Esophagus (tissue), 2 donors: ENCODE results near the gene NXPE1. TPM values are rescaled to one million over a fixed set of nuclear protein-coding genes. Genes with fewer than 3 reads are reported as not detected.

Source experiments
- H3K27ac ChIP-seq, 2 donors: one replicate each; pipeline ENCODE4 v1.5.1; 2013; ENCODE audit warnings: low read depth in 2 of 2, mild to moderate bottlenecking in 2 of 2, inconsistent platforms in 1 of 2, low read length in 1 of 2, moderate library complexity in 1 of 2
- H3K27me3 ChIP-seq, 2 donors: one replicate each; pipeline ENCODE4 v1.6.1; 2013; ENCODE audit warnings: low read length in 2 of 2, control low read depth in 1 of 2, mild to moderate bottlenecking in 1 of 2; ENCODE audit not compliant: insufficient read depth in 2 of 2, control insufficient read depth in 1 of 2
- H3K36me3 ChIP-seq, 2 donors: one replicate each; pipeline ENCODE4 v1.6.1; 2013; ENCODE audit warnings: low read length in 1 of 2; ENCODE audit not compliant: control insufficient read depth in 2 of 2, insufficient read depth in 2 of 2
- H3K4me1 ChIP-seq, 2 donors: one replicate each; pipeline ENCODE4 v1.6.1; 2013; ENCODE audit warnings: low read length in 1 of 2; ENCODE audit not compliant: control insufficient read depth in 2 of 2, insufficient read depth in 2 of 2
- H3K4me3 ChIP-seq, 2 donors: one replicate each; pipeline ENCODE4 v1.5.1; 2013; ENCODE audit warnings: low read length in 2 of 2, mild to moderate bottlenecking in 2 of 2, low read depth in 1 of 2, moderate library complexity in 1 of 2
- H3K9me3 ChIP-seq, 2 donors: one replicate each; pipeline ENCODE4 v1.6.1; 2013; ENCODE audit warnings: mild to moderate bottlenecking in 2 of 2, low read depth in 1 of 2, low read length in 1 of 2, moderate library complexity in 1 of 2; ENCODE audit not compliant: control insufficient read depth in 2 of 2, insufficient read depth in 1 of 2
- WGBS, 2 donors: extraction: QIAGEN DNeasy Blood & Tissue Kit; methylation state at CpG; one replicate each; pipeline ENCODE4 v1.1.7; 2013; 5-methylcytosine and 5-hydroxymethylcytosine counted together
- polyA plus RNA-seq, 2 donors: library from polyadenylated mRNA; stranded (reverse); fragments of 200-250 nt; gene quantifications; one replicate each; pipeline ENCODE4 v1.2.3, GENCODE V29; 2013
- donor health status: healthy with polysubstance abuse.
- donor health status: Bipolar disorder and iron deficiency.

The NXPE1 gene
- polyA plus RNA-seq, 2 donors, result not detected

DNA sequence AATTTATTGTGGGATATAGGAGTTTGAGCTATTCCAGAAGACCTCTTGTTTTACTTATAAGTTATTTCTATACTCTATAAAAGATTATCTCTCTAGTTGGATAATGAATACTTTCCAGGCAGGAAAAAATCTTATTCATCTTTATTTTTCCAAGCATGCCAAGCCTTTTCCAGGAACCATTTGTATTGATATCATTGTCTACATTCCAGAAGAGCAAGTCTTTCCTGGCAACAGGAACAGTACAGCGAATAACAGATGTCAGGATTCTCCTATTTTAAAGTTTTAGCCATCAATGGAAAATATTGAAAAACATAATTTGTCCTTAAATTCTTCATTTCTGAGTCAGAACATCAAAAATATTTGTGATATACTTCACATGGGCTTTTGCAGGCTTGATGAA, 5.2 kb upstream of the NXPE1 start:
- H3K27ac ChIP-seq, result no peak overlapping the region
- WGBS, 2 donors, result 54 to 74% methylated on average over 1 of the region's 1 CpG
- no peaks in the 10 kb centered on the region for H3K9me3 ChIP-seq
- no peaks in the 10 kb centered on the region for H3K27me3 ChIP-seq
- no peaks in the 10 kb centered on the region for H3K4me1 ChIP-seq
- no peaks in the 10 kb centered on the region for H3K36me3 ChIP-seq
- H3K4me3 ChIP-seq, result no peak overlapping the region

DNA sequence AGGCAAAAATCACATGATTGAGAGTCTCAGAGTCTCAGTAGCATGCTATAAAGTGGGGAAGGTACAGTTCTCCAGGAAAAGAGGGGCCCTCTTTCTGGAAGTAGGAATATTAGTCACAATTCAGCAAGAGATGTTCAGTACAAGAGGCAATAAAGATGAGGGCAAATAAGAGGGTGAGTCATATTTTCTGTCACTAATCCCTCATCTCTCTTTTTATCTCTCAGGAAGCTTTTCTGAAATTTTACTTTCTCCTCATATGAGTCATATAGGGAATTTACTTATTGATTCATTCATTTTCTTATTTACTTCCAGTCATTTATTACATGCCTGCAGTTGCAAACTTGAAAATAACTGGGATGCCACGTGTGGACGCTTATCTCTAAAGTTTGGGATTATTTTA, 3.4 kb upstream of the NXPE1 start:
- WGBS, 2 donors, result 44 to 48% methylated on average over 2 of the region's 2 CpGs
- Histone ChIP-seq H3K9me3 (no peaks in the 10 kb centered on the region), H3K27me3 (no peaks in the 10 kb centered on the region), H3K27ac (no peak overlapping the region), H3K36me3 (no peaks in the 10 kb centered on the region), H3K4me1 (no peaks in the 10 kb centered on the region), H3K4me3 (no peak overlapping the region)

DNA sequence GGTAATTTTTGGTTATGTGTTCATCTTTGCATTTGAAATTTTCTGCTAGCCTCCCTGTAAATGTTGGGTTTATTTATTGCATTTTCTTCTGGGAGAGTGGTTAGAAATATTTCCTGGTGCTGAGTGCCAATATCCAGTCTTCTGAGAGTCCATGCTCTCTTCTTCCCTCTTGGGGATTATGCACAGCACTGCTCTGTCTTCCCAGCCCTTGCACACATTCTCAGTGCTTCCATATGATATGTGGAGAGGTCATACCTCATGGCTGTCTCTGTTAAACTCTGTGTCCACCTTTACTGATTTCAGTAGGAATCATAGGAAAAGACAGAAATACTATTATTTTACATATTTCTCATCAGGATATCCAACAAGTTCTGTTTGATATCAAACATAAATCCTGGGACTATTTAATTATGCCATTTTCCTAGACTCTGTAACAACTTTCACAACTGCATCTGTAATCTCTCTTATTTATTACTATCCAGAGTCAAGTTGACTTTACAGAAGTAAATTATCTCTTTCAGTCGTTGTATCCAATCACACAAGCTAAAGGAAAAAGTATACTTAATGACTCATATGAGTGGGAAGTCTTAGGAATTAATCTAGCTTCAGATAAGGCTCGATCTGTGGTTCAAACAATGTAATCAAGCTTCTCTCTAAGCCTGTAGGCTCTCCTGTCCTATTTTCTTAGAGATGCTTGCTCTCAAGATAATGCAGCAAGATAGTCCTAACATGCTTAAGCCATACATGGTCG, 2.7 kb upstream of the NXPE1 start:
- H3K4me1 ChIP-seq, result no peaks in the 10 kb centered on the region
- no peaks in the 10 kb centered on the region for H3K36me3 ChIP-seq
- H3K4me3 ChIP-seq, result no peak overlapping the region
- H3K9me3 ChIP-seq, result no peaks in the 10 kb centered on the region
- no peaks in the 10 kb centered on the region for H3K27me3 ChIP-seq
- WGBS, 2 donors, result 29 to 33% methylated on average over 3 of the region's 3 CpGs
- H3K27ac ChIP-seq, result no peak overlapping the region

DNA sequence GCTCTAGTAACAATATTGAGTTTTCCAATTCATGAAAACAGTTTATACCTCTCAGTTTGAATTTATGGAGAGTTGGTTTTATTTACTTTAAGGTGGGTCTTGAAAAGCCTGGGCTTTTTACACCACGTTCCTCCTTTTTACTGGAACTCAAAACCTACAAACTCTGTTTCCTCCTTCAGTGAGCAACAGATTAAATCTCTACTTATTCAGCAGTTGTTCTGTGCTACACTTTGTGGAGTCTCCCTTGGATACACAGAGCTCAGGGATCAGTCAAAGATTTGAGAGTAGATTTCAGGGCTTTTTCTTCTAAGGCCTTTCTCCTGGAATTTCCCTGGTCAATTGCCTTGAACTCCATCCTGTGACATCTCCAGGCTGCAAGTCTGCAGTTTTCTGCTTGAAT, 3.5 kb downstream of the NXPE1 start:
- WGBS, 2 donors, result 33 to 75% methylated on average over 1 of the region's 1 CpG
- Histone ChIP-seq H3K36me3 (no peaks in the 10 kb centered on the region), H3K27me3 (no peaks in the 10 kb centered on the region), H3K9me3 (no peaks in the 10 kb centered on the region), H3K4me3 (no peak overlapping the region), H3K27ac (no peak overlapping the region), H3K4me1 (no peaks in the 10 kb centered on the region)

DNA sequence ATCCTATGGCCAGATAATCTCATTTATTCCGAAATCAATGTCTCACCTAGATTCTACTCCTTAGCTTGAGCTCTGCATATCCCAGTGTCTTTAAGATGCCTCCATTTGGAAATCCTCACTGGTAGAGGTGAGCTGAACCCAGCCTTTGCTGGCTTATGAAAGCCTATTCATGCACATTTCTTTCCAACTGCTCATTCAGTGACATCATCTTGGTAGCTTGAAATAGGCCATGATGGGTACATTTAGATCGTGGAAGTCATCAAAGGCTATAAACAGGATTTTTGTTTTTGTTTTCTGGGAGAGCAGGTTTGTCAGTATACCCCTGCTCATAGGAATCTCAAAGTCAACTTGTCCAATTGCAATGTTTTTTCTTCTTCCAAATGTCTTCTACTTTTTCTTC, 6.0 kb downstream of the NXPE1 start:
- H3K27ac ChIP-seq, result no peak overlapping the region
- no peaks in the 10 kb centered on the region for H3K27me3 ChIP-seq
- H3K36me3 ChIP-seq, result no peaks in the 10 kb centered on the region
- no peaks in the 10 kb centered on the region for H3K9me3 ChIP-seq
- no peaks in the 10 kb centered on the region for H3K4me1 ChIP-seq
- 83 to 87% methylated on average over 2 of the region's 2 CpGs for WGBS, 2 donors
- H3K4me3 ChIP-seq, result no peak overlapping the region

DNA sequence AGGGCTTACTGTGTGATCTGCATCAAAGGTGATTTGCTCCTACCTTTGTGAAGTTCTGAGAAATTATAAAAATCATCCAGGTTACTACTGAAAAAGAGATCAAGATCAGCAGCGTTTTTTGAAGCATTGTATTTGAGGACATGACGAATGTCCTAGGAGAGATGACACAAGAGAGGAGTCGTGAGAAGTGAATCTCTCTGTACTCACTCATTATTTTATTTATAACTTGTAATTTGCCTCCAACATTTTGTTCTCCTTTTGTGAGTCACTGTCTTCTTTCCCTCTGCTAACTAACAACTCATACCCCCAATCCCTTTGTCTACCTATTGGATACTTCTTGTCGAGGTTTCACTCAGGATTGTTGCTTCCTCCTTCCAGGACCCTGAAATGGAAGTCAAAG, 8.6 kb downstream of the NXPE1 start:
- Histone ChIP-seq H3K4me1 (no peaks in the 10 kb centered on the region), H3K36me3 (no peaks in the 10 kb centered on the region), H3K27me3 (no peaks in the 10 kb centered on the region), H3K9me3 (no peaks in the 10 kb centered on the region), H3K4me3 (no peak overlapping the region), H3K27ac (no peak overlapping the region)
- WGBS, 2 donors, result 77 to 80% methylated on average over 4 of the region's 4 CpGs

DNA sequence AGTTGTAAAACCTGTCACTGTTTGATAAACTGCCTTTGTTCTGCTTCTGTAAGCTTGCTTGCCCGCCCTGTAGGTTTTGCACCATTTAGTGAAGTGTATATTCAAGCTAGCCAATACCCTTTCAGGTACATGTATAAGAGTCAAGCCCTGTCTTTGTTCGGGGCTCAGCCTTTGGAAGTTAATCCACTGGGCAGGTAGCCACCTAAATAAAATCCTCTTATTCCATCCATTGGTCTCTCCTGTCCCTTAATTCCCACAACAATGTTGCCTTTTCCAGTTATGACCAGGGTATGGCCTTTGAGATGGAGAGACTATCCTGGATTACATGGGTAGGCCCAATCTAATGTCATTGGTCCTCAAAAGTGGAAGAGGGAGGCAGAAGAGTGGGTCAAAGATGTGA, 34.0 kb downstream of the NXPE1 start:
- no peak overlapping the region for H3K4me3 ChIP-seq
- no peaks in the 10 kb centered on the region for H3K27me3 ChIP-seq
- H3K27ac ChIP-seq, result no peak overlapping the region
- no peaks in the 10 kb centered on the region for H3K36me3 ChIP-seq
- no peaks in the 10 kb centered on the region for H3K4me1 ChIP-seq
- H3K9me3 ChIP-seq, result peaks cover 3 to 4% of the 10 kb centered on the region in 2 donors
- WGBS, 2 donors, result 64 to 65% methylated on average over 2 of the region's 2 CpGs

DNA sequence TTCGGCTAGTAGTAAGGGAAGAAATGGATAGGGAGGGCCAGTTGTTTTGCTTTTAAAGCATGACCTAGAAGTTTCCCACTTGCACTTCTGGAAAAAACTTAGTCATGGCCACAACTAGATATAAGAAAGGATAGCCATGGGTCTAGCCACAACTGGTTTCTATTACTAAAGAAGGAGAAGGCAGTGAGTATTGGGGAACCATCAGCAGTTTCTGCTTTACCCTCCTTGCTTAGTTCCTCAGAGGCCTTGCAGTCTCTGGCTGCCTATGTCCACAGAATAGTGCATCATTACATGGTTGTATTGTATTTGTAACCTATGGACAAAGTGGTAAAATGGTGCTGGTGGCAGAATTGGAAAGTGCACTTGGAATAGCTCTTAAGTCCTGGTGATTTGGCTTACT, 35.6 kb downstream of the NXPE1 start:
- H3K36me3 ChIP-seq, result no peaks in the 10 kb centered on the region

DNA sequence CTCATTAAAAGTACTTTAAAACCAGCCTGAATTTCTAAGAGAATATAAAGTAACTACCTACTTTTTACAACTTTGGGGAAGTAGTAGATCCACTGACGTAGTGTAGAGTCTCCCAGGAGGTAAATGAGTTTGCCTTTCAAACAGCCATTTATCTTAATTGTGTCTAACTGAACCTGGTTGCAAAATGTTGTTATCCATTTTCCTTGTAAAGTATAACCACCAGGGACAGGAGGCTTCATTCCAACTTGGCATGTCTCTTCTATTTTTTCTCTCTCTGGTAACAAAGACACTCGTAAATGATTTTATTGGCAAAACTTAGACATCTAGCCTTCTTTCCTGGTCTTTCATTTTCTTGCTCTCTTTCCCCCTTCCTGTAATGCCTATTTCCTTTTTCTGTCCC, 36.9 kb downstream of the NXPE1 start:
- Histone ChIP-seq H3K36me3 (no peaks in the 10 kb centered on the region), H3K27ac (no peak overlapping the region), H3K27me3 (no peaks in the 10 kb centered on the region), H3K4me1 (no peaks in the 10 kb centered on the region), H3K4me3 (no peak overlapping the region), H3K9me3 (peaks cover 3 to 4% of the 10 kb centered on the region in 2 donors)
- 38 to 39% methylated on average over 2 of the region's 2 CpGs for WGBS, 2 donors

More for the DNA sequence above, 35.6 kb downstream of the NXPE1 start:
- Histone ChIP-seq H3K27ac (no peak overlapping the region), H3K9me3 (peaks cover 3 to 4% of the 10 kb centered on the region in 2 donors), H3K27me3 (no peaks in the 10 kb centered on the region), H3K4me3 (no peak overlapping the region), H3K4me1 (no peaks in the 10 kb centered on the region)
- 73 to 88% methylated on average over 1 of the region's 1 CpG for WGBS, 2 donors

DNA sequence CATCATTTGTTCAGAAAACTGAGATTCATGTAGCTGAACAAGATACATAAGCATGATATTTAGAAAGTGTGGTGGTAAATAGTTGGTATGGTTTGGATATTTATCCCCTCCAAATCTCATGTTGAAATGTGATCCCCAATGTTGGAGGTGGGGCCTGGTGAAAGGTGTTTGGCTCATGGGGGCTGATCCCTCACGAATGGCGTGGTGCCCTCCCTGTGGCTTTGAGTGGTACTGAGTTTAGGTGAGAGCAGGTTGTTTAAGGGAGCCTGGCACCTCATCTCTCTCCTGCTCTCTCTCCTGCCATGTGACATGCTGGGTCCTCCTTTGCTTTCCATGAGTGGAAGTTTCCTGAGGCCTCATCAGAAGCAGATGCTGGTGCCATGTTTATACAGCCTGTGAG, 48.1 kb downstream of the NXPE1 start:
- Histone ChIP-seq H3K36me3 (no peaks in the 10 kb centered on the region), H3K4me1 (no peaks in the 10 kb centered on the region), H3K9me3 (no peaks in the 10 kb centered on the region), H3K27me3 (no peaks in the 10 kb centered on the region), H3K27ac (no peak overlapping the region), H3K4me3 (no peak overlapping the region)
- WGBS, 2 donors, result 83 to 84% methylated on average over 2 of the region's 2 CpGs
